ENCODE measurements around the gene GLP2R.

Gene GLP2R

DNA sequence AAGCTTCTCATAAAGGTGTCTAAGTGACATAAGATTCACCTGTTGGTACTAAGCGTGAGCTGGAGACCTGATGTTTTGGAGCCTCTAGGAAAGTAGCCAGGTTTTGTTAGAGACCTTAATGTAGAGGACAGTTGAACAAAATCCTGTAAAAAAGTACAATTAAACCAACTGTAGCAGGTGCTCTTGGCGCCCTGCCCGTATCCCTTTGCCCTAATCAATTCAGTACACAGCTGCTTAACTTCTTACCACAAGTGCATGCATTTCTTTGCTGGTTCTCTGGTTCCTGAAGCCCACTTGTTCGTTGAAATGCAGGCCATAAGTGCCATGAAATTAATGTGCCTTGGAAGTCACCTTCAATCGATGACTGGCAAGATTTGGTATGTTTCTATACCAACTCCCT is 24.4 kb downstream of the GLP2R start:
- DNase-seq (ENCODE audit: extremely low read depth, low read depth): no peak
- TF ChIP-seq, protein P1, sequence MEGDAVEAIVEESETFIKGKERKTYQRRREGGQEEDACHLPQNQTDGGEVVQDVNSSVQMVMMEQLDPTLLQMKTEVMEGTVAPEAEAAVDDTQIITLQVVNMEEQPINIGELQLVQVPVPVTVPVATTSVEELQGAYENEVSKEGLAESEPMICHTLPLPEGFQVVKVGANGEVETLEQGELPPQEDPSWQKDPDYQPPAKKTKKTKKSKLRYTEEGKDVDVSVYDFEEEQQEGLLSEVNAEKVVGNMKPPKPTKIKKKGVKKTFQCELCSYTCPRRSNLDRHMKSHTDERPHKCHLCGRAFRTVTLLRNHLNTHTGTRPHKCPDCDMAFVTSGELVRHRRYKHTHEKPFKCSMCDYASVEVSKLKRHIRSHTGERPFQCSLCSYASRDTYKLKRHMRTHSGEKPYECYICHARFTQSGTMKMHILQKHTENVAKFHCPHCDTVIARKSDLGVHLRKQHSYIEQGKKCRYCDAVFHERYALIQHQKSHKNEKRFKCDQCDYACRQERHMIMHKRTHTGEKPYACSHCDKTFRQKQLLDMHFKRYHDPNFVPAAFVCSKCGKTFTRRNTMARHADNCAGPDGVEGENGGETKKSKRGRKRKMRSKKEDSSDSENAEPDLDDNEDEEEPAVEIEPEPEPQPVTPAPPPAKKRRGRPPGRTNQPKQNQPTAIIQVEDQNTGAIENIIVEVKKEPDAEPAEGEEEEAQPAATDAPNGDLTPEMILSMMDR (IDR thresholded peaks at IDR 0.05; ENCODE audit: low read depth, low read length): no peak

GRCh38 chr17:9854255-9854654 is 28.5 kb downstream of the GLP2R start:
- TF ChIP-seq, protein P1 (IDR thresholded peaks at IDR 0.05; ENCODE audit: low read depth, low read length): no peak
- DNase-seq (ENCODE audit: extremely low read depth, low read depth): no peak

GRCh38 chr17:9855036-9855435 is 29.3 kb downstream of the GLP2R start:
- TF ChIP-seq, protein P1 (IDR thresholded peaks at IDR 0.05; ENCODE audit: low read depth, low read length): no peak
- no peak for DNase-seq (ENCODE audit: extremely low read depth, low read depth)

- TF ChIP-seq, protein P1 (IDR thresholded peaks at IDR 0.05; ENCODE audit: low read depth, low read length): no peak
- DNase-seq (ENCODE audit: extremely low read depth, low read depth): no peak
Observed at GRCh38 chr17:9859781-9860180, 34.1 kb downstream of the GLP2R start.

DNA sequence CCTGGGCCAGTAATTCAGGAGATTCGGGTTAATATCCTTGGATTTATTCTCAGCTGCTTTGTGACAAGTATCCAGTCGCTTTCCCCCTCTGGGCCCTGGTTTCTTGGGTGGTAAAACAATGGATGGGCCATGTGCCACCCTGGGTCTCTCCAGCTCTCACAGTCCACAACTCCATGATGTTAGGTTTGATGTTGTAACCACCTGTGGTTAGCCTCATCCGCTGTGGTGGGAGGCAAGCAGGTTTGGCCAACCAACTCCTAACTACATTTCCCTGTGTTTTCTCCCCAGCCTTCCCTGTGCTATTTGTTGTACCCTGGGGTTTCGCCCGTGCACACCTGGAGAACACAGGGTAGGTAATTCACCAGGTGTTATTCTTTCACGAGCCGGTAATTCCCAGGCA is 35.1 kb downstream of the GLP2R start:
- TF ChIP-seq, protein P1 (IDR thresholded peaks at IDR 0.05; ENCODE audit: low read depth, low read length): no peak
- no peak for DNase-seq (ENCODE audit: extremely low read depth, low read depth)

GRCh38 chr17:9862220-9862619 is 36.5 kb downstream of the GLP2R start:
- DNase-seq (ENCODE audit: extremely low read depth, low read depth): no peak
- TF ChIP-seq, protein P1 (IDR thresholded peaks at IDR 0.05; ENCODE audit: low read depth, low read length): no peak

- no peak for DNase-seq (ENCODE audit: extremely low read depth, low read depth)
- TF ChIP-seq, protein P1 (IDR thresholded peaks at IDR 0.05; ENCODE audit: low read depth, low read length): no peak
Observed at GRCh38 chr17:9862949-9863348, 37.2 kb downstream of the GLP2R start.
